SJSA1 (cell line): ENCODE results near the gene GM2A. TPM values are rescaled to one million over a fixed set of nuclear protein-coding genes. Genes with fewer than 3 reads are reported as not detected.
"Not testable (repeated sequence)": the region's sequence is repeated elsewhere in the genome, so short reads cannot be mapped to it uniquely, and the experiment has no call there.

Experiments
- DNase-seq, 2 experiments: peaks; one replicate each; pipeline ENCODE4 v3.0.0-alpha.2; 2015 to 2020; ENCODE audit warnings: low spot score in 2 of 2, low read depth in 1 of 2
- H3K27ac ChIP-seq: fragments of 250-450 bp; sonication (Bioruptor Pico); 2 replicates; pipeline ENCODE4 v1.5.1; 2020; ENCODE audit warnings: mild to moderate bottlenecking, moderate library complexity
- H3K27me3 ChIP-seq: fragments of 250-450 bp; sonication (Bioruptor Pico); replicated peaks from 2 replicates; pipeline ENCODE4 v1.5.1; 2020; ENCODE audit warnings: mild to moderate bottlenecking, moderate library complexity
- H3K36me3 ChIP-seq: fragments of 250-450 bp; sonication (Bioruptor Pico); 2 replicates; pipeline ENCODE4 v1.5.1; 2020; ENCODE audit warnings: mild to moderate bottlenecking
- H3K4me1 ChIP-seq: fragments of 250-450 bp; sonication (Bioruptor Pico); replicated peaks from 2 replicates; pipeline ENCODE4 v1.6.1; 2021; ENCODE audit warnings: mild to moderate bottlenecking
- H3K4me3 ChIP-seq: fragments of 250-450 bp; sonication (Bioruptor Pico); 2 replicates; pipeline ENCODE4 v1.5.1; 2020; ENCODE audit warnings: mild to moderate bottlenecking
- H3K9me3 ChIP-seq: fragments of 250-450 bp; sonication (Bioruptor Pico); replicated peaks from 2 replicates; pipeline ENCODE4 v1.5.1; 2020; ENCODE audit warnings: mild to moderate bottlenecking
- total RNA-seq: library from RNA; depleted of rRNA; stranded (reverse); fragments of >200 nt; shearing (Covaris generic); gene quantifications from 2 replicates; pipeline ENCODE4 v1.2.3, GENCODE V29; 2014

Gene GM2A
- total RNA-seq, 1 experiment from 2014 or later = 27.4 TPM

DNA sequence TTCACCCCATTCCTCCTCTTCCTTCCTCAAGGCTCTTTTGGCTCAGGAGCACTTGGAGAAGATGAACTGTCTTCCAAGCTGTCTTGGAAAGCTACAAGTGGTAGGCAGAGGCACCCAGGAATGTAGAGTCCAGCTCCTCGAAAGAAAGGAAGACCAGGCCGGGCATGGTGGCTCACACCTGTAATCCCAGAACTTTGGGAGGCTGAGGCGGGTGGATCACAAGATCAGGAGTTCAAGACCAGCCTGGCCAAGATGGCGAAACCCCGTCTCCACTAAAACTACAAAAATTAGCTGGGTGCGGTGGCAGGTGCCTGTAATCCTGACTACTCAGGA lies 17.8 kb upstream of the GM2A start:
- H3K4me1 ChIP-seq, H3K36me3 ChIP-seq, H3K9me3 ChIP-seq, H3K4me3 ChIP-seq, H3K27ac ChIP-seq, DNase-seq: not testable (repeated sequence)
- H3K27me3 ChIP-seq = peaks cover 17% of the 10 kb centered on the region; the same call in 1 of the 2 replicates

DNA sequence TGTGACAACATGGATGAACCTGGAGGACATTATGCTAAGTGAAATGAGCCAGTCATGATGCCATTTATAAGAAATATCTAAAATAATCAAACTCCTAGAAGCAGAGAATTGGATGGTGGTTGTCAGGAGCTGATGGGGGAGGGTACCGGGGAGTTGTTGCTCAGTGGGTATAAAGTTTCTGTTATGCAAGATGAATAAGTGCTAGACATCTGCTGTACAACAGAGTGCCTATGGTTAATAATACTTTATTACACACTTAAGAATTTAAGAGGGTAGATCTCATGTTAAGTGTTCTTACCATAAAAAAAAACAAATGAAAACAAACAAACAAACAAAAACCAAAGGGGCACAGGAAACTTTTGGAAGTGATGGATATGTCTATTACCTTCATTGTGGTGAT lies 16.1 kb upstream of the GM2A start:
- peaks cover 17% of the 10 kb centered on the region; the same call in 1 of the 2 replicates for H3K27me3 ChIP-seq
- H3K9me3 ChIP-seq = no peaks in the 10 kb centered on the region
- no peaks in the 10 kb centered on the region; the same call in 1 of the 2 replicates for H3K4me1 ChIP-seq
- no peak overlapping the region for H3K4me3 ChIP-seq
- H3K36me3 ChIP-seq = no peaks in the 10 kb centered on the region
- no peak overlapping the region for H3K27ac ChIP-seq
- DNase-seq = no peak

DNA sequence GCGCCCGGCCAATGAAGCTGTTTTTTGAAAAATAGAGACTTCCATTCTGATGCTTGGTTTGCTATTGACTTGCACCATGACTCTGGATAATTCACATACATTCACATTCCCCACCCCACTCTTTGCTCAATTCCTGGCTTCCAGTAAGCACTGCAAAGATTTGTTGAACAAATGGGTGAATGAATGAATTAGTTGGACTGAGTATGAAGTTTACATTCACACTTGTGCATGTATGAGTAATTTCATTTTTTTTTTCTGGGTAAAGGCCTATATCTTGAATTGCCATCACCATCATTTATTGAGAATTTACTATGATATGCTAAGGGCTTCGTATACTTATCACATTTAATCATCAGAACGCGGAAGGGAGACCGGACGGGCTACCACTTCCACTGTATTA lies 15.3 kb upstream of the GM2A start:
- Histone ChIP-seq H3K36me3 (no peaks in the 10 kb centered on the region), H3K4me1 (no peaks in the 10 kb centered on the region; the same call in 1 of the 2 replicates), H3K27ac (no peak overlapping the region), H3K9me3 (no peaks in the 10 kb centered on the region), H3K27me3 (peaks cover 10% of the 10 kb centered on the region; the same call in 1 of the 2 replicates), H3K4me3 (no peak overlapping the region)
- no peak for DNase-seq

- no peaks in the 10 kb centered on the region; the same call in 1 of the 2 replicates for H3K4me1 ChIP-seq
- H3K27me3 ChIP-seq = peaks cover 9% of the 10 kb centered on the region; the same call in 1 of the 2 replicates
- no peaks in the 10 kb centered on the region for H3K36me3 ChIP-seq
- no peaks in the 10 kb centered on the region for H3K9me3 ChIP-seq
- no peak overlapping the region for H3K4me3 ChIP-seq
- no peak overlapping the region for H3K27ac ChIP-seq
- no peak for DNase-seq
Measured at GRCh38 chr5:151238303-151238741, 14.7 kb upstream of the GM2A start.

- H3K4me3 ChIP-seq = no peak overlapping the region
- H3K36me3 ChIP-seq = no peaks in the 10 kb centered on the region
- peak; percentile 52 to 70 for DNase-seq
- 0 out of 2 replicates have a peak, but pooled peaks cover 3% of the 10 kb centered on the region for H3K27me3 ChIP-seq
- no peaks in the 10 kb centered on the region for H3K9me3 ChIP-seq
- no peaks in the 10 kb centered on the region; the same call in 1 of the 2 replicates for H3K4me1 ChIP-seq
- H3K27ac ChIP-seq = no peak overlapping the region
Measured at GRCh38 chr5:151239237-151239861, 13.6 kb upstream of the GM2A start.

- DNase-seq, H3K4me1 ChIP-seq, H3K36me3 ChIP-seq, H3K27ac ChIP-seq, H3K27me3 ChIP-seq, H3K9me3 ChIP-seq, H3K4me3 ChIP-seq: not testable (repeated sequence)
Measured at GRCh38 chr5:151240268-151240835, 12.6 kb upstream of the GM2A start.

DNA sequence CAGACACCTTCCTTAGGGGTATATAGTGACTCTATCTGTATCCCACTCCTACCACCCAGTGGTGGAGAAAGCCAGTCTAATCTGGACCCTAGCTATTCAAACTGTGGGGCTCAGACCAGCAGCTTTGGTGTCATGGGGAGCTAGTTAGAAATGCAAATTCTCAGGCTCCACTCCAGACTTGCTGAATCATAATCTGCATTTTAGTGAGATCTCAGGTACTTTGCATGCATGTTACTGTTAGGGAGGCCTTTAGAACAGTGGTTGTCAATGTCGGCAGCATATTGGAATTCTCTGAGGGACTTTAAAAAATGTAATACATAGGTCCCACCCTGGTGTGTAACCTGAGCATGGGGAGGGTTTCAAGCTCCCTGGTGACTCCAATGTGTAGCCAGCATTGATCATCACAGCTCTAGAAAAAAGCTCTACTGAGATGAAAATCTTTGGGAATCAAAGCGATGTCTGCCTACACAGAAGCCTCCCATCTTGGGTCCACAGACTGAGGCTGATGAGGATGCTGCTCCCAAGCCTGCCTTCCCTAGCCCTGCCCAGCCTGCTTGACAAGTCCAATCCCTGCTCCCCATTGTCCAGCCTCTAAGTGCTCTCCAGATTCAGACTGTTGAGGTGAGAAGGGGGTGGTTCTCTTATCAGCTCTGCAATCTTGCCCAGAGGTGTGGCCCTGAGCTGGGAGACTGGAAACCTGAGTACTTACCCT lies 11.9 kb upstream of the GM2A start:
- H3K36me3 ChIP-seq = no peaks in the 10 kb centered on the region
- H3K4me1 ChIP-seq = no peaks in the 10 kb centered on the region
- DNase-seq = no peak
- no peak overlapping the region for H3K4me3 ChIP-seq
- H3K27ac ChIP-seq = no peak overlapping the region
- H3K9me3 ChIP-seq = no peaks in the 10 kb centered on the region
- H3K27me3 ChIP-seq = 0 out of 2 replicates have a peak, but pooled peaks cover 2% of the 10 kb centered on the region

DNA sequence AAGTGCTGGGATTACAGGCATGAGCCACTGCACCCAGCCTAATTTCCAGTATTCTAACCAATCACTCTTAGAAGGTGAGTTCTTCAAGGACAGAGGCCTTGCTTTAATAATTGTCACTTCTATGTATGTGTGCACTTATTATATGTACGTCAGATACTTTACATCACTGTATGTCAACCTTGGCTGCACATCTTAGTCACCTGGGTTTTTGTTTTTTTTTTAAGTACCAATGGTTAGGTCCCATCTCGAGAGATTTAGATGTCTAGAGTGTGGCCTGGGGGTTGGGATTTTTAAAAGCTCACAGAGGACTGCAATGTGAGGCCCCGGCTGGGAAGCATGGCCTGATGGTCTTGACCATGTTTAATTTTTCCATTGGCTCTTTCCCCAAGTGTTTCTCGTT lies 9.9 kb upstream of the GM2A start:
- no peaks in the 10 kb centered on the region for H3K36me3 ChIP-seq
- no peak for DNase-seq
- no peak overlapping the region for H3K27ac ChIP-seq
- no peak overlapping the region for H3K4me3 ChIP-seq
- no peaks in the 10 kb centered on the region for H3K9me3 ChIP-seq
- peaks cover 10% of the 10 kb centered on the region for H3K27me3 ChIP-seq
- H3K4me1 ChIP-seq = no peaks in the 10 kb centered on the region

DNA sequence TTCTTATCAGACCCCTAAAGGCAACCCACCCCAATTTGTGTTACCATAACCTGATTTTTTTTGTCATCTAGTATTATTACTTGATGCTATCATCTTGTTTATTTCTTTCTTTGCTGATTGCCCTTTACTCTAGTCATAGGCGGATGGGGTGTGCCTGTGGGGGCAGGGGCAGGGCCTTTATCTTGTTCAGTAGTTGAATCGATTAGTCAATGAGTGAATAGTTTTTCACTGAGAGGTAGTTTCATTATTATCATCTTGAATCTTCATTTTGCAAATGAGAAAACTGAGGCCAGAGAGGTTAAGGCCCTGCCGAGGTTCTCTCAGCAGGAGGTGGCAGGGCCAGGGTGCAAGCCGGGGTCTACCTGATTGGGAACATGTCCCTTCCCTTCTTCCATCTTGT lies 9.4 kb upstream of the GM2A start:
- no peaks in the 10 kb centered on the region for H3K4me1 ChIP-seq
- H3K27me3 ChIP-seq = peaks cover 10% of the 10 kb centered on the region
- no peaks in the 10 kb centered on the region for H3K36me3 ChIP-seq
- no peak for DNase-seq
- H3K9me3 ChIP-seq = no peaks in the 10 kb centered on the region
- H3K4me3 ChIP-seq = no peak overlapping the region
- no peak overlapping the region for H3K27ac ChIP-seq

DNA sequence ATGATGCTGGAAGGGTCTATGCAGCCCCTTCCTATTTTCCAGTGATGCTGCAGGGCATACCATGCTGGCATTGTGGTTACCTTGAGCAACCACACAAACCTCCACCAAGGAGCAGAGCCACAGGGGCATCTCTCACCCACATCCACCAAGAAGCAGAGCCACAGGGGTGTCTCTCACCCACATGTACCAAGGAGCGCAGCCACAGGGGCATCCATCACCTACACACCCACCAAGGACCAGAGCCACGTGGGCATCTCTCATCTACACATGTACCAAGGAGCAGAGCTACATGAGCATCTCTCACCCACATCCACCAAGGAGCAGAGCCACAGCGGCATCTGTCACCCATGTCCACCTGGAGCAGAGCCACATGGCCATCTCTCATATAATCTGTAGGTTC lies 8.8 kb upstream of the GM2A start:
- Histone ChIP-seq H3K27me3 (peaks cover 10% of the 10 kb centered on the region), H3K4me1 (no peaks in the 10 kb centered on the region), H3K9me3 (no peaks in the 10 kb centered on the region), H3K36me3 (no peaks in the 10 kb centered on the region), H3K27ac (no peak overlapping the region), H3K4me3 (no peak overlapping the region)
- no peak for DNase-seq

- Histone ChIP-seq H3K4me3 (no peak overlapping the region), H3K36me3 (no peaks in the 10 kb centered on the region), H3K27ac (no peak overlapping the region), H3K4me1 (no peaks in the 10 kb centered on the region), H3K9me3 (no peaks in the 10 kb centered on the region), H3K27me3 (peaks cover 10% of the 10 kb centered on the region)
- DNase-seq = no peak
Measured at GRCh38 chr5:151245680-151246219, 7.2 kb upstream of the GM2A start.

DNA sequence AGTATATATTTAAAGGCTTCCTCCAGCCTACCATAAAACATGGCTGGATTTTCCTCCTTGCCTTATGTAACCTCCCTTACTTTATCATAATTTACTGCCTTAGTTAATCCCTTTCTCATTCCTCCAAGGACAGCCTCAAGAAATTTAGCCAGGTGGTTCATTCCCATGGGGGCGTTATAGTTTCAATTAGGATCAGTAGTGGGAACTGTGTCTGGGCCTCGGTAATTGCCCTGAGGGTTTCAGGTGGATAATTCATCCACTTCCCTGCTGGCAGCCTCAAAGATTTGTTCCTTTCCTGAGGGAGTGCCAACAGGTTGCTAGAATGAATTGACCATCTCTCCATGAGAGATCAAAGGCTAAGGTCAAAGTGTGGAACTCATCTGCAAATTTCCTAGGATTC lies 4.3 kb upstream of the GM2A start:
- Histone ChIP-seq H3K4me3 (no peak overlapping the region), H3K4me1 (peaks cover 9% of the 10 kb centered on the region)

GRCh38 chr5:151249281-151249680 lies 3.7 kb upstream of the GM2A start:
- DNase-seq = no peak
- Histone ChIP-seq H3K27ac (no peak overlapping the region), H3K4me1 (peaks cover 12% of the 10 kb centered on the region), H3K4me3 (no peak overlapping the region), H3K27me3 (peaks cover 10% of the 10 kb centered on the region), H3K36me3 (no peaks in the 10 kb centered on the region), H3K9me3 (no peaks in the 10 kb centered on the region)

More for the DNA sequence above, 4.3 kb upstream of the GM2A start:
- Histone ChIP-seq H3K27me3 (peaks cover 10% of the 10 kb centered on the region), H3K27ac (no peak overlapping the region), H3K36me3 (no peaks in the 10 kb centered on the region), H3K9me3 (no peaks in the 10 kb centered on the region)
- no peak for DNase-seq
